Gastroesophageal sphincter (tissue), 2 donors: ENCODE measurements around the gene R3HDML.

Source experiments
- POLR2A ChIP-seq, 2 donors: fragments of 450-650 bp; IDR thresholded peaks; one replicate each; pipeline ENCODE4 v1.6.1; 2017; ENCODE audit warnings: antibody characterized with exemption in 2 of 2, mild to moderate bottlenecking in 2 of 2, moderate library complexity in 1 of 2
- POLR2AphosphoS5 ChIP-seq: sonication (generic); formaldehyde crosslinking; IDR thresholded peaks from one replicate; pipeline ENCODE4 v1.6.1; 2017; ENCODE audit warnings: antibody characterized with exemption

GRCh38 chr20:44370639-44371218, 33.9 kb downstream of the R3HDML start:
- TF ChIP-seq POLR2AphosphoS5 (no peak), POLR2A (IDR thresholded peaks at IDR 0.05) (no peak)
